Upper lobe of left lung (tissue), 6 donors: ENCODE data around the gene FBXW11. TPM values are rescaled to one million over a fixed set of nuclear protein-coding genes. Genes with fewer than 3 reads are reported as not detected.
A peak's percentile ranks its signal among the peaks of the same experiment; 100 is the strongest.

ENCODE experiments used
- ATAC-seq, 2 donors: fragments of 200-7000 bp; cut with Tn5 transposase; one replicate each; pipeline ENCODE4 v1.9.1; 2022; ENCODE audit warnings: mild to moderate bottlenecking in 2 of 2, moderate library complexity in 2 of 2; ENCODE audit not compliant: low FRiP score in 2 of 2
- DNase-seq, 2 donors: peaks; one replicate each; pipeline ENCODE4 v3.0.0-alpha.2; 2019 to 2020
- H3K27ac ChIP-seq, 4 donors: fragments of 200-600 bp; sonication (generic); one replicate each; pipeline ENCODE4 v1.5.1; 2016 to 2019
- H3K27me3 ChIP-seq, 4 donors: fragments of 200-600 bp; sonication (generic); one replicate each; pipeline ENCODE4 v1.5.1; 2017 to 2019
- H3K36me3 ChIP-seq, 4 donors: fragments of 200-600 bp; sonication (generic); one replicate each; pipeline ENCODE4 v1.5.1; 2016 to 2019
- H3K4me1 ChIP-seq, 4 donors: fragments of 200-600 bp; sonication (generic); one replicate each; pipeline ENCODE4 v1.5.1; 2018 to 2019
- H3K4me3 ChIP-seq, 4 donors: fragments of 200-600 bp; sonication (generic); one replicate each; pipeline ENCODE4 v1.5.1; 2017 to 2019; ENCODE audit warnings: mild to moderate bottlenecking in 2 of 4, moderate library complexity in 1 of 4
- H3K9me3 ChIP-seq, 4 donors: fragments of 200-600 bp; sonication (generic); one replicate each; pipeline ENCODE4 v1.5.1; 2018 to 2019
- EP300 ChIP-seq, 4 donors: sonication (generic); formaldehyde crosslinking; IDR thresholded peaks; one replicate each; pipeline ENCODE4 v1.5.1; 2017; ENCODE audit warnings: antibody characterized with exemption in 4 of 4, control low read depth in 2 of 4
- POLR2A ChIP-seq, 4 donors: fragments of 450-650 bp; IDR thresholded peaks; one replicate each; pipeline ENCODE4 v1.5.1; 2016 to 2017; ENCODE audit warnings: antibody characterized with exemption in 4 of 4, mild to moderate bottlenecking in 2 of 4
- POLR2AphosphoS5 ChIP-seq, 2 donors: sonication (generic); formaldehyde crosslinking; IDR thresholded peaks; one replicate each; pipeline ENCODE4 v1.5.1; 2017; ENCODE audit warnings: antibody characterized with exemption in 2 of 2
- WGBS, 2 donors: methylation state at CpG; one replicate each; pipeline ENCODE4 v1.1.5; 2017 to 2018; 5-methylcytosine and 5-hydroxymethylcytosine counted together
- total RNA-seq, 6 donors: library from RNA; depleted of rRNA in 4 of 6; stranded (reverse); fragments of >200 nt in 4 of 6; gene quantifications; one replicate each; pipeline versions ENCODE4 v1.1.0 to v1.2.1, GENCODE V29; 2016 to 2021
- TF ChIP-seq, protein P1 (sequence below), 6 experiments: fragments of 450-650 bp in 4 of 6; fragments of 200-600 bp in 2 of 6; sonication (generic) in 2 of 6; IDR thresholded peaks; one replicate each; pipeline ENCODE4 v1.5.1; 2016 to 2019; ENCODE audit warnings: antibody characterized with exemption in 6 of 6
- donor health status: DM: no; HTN: no; CAD: no; lungs with moderate emphysema.
- donor health status: DM: no; HTN: yes; CAD: no; lungs with severe emphysema.

Gene FBXW11
- total RNA-seq, 6 donors from 2014 or later: 37.2 to 80.0 (median 48.9) TPM

- no peak for ATAC-seq
Measured at GRCh38 chr5:171855265-171855664, 151.2 kb downstream of the FBXW11 start.

DNA sequence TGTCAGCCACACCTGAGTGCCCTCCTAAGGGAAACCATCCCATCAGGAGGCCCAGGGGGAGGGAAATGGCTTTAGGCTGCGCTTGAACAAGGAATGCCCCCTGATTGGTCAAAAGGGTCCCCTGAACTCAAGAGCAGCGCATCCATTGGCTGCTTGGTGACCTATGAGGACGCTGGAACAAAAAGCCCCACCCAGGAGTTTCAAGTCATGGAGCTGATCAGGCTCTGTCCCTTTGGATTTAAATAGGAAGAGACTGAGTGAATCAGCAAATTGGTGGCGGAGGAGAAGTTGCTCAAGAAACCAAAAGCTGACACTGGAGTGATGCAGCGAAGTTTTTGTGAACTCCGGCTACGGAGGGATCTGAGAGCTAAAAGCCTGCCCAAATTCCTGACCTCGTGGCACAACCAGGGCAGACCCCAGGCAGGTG lies 154.2 kb downstream of the FBXW11 start:
- Histone ChIP-seq H3K27me3 (no peaks in the 10 kb centered on the region), H3K36me3 (no peaks in the 10 kb centered on the region), H3K27ac (peak overlapping the region in 1 of 4 donors; percentile 63), H3K4me3 (no peak overlapping the region), H3K9me3 (no peaks in the 10 kb centered on the region), H3K4me1 (no peaks in the 10 kb centered on the region)
- TF ChIP-seq POLR2AphosphoS5 (IDR thresholded peaks at IDR 0.05): no peak
- TF ChIP-seq, protein P1, sequence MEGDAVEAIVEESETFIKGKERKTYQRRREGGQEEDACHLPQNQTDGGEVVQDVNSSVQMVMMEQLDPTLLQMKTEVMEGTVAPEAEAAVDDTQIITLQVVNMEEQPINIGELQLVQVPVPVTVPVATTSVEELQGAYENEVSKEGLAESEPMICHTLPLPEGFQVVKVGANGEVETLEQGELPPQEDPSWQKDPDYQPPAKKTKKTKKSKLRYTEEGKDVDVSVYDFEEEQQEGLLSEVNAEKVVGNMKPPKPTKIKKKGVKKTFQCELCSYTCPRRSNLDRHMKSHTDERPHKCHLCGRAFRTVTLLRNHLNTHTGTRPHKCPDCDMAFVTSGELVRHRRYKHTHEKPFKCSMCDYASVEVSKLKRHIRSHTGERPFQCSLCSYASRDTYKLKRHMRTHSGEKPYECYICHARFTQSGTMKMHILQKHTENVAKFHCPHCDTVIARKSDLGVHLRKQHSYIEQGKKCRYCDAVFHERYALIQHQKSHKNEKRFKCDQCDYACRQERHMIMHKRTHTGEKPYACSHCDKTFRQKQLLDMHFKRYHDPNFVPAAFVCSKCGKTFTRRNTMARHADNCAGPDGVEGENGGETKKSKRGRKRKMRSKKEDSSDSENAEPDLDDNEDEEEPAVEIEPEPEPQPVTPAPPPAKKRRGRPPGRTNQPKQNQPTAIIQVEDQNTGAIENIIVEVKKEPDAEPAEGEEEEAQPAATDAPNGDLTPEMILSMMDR (IDR thresholded peaks at IDR 0.05): no peak
- TF ChIP-seq EP300 (IDR thresholded peaks at IDR 0.05): no peak
- TF ChIP-seq POLR2A (IDR thresholded peaks at IDR 0.05): no peak
- WGBS, 2 donors: 80 to 85% methylated on average over 8 of the region's 8 CpGs
- no peak for ATAC-seq
- DNase-seq: peak in 1 of 2 donors; percentile 44

More at GRCh38 chr5:171855265-171855664, 151.2 kb downstream of the FBXW11 start:
- Histone ChIP-seq H3K4me1 (no peaks in the 10 kb centered on the region), H3K36me3 (no peaks in the 10 kb centered on the region), H3K4me3 (no peak overlapping the region), H3K9me3 (no peaks in the 10 kb centered on the region), H3K27me3 (no peaks in the 10 kb centered on the region), H3K27ac (no peak overlapping the region)
- TF ChIP-seq, protein P1 (IDR thresholded peaks at IDR 0.05): no peak
- no peak for TF ChIP-seq EP300 (IDR thresholded peaks at IDR 0.05)
- TF ChIP-seq POLR2A (IDR thresholded peaks at IDR 0.05): no peak
- no peak for TF ChIP-seq POLR2AphosphoS5 (IDR thresholded peaks at IDR 0.05)
- no peak for DNase-seq
- 88 to 98% methylated on average over 3 of the region's 3 CpGs for WGBS, 2 donors

DNA sequence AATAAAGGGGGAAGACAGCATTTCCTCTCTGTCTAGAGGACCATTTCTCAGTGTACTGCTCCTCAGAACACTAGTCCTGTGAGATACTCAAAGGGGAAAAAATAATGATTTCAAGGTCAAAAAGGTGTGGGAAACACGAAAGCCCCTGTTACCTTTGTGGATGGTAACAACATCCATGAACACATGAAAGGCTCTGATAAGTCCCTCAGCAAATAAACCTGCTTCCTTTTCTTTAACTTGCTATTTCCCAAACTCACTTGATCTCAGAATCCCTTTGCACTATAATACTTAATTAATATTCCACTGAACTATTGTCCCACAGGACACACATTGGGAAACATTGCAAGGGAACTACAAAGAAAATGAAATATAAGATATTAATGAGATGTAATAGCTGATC lies 155.2 kb downstream of the FBXW11 start:
- no peak for ATAC-seq
- H3K27ac ChIP-seq: no peak overlapping the region
- WGBS, 2 donors: 74 to 84% methylated on average over 1 of the region's 1 CpG
- H3K27me3 ChIP-seq: no peaks in the 10 kb centered on the region
- H3K9me3 ChIP-seq: no peaks in the 10 kb centered on the region
- no peak overlapping the region for H3K4me3 ChIP-seq
- DNase-seq: no peak
- H3K4me1 ChIP-seq: no peaks in the 10 kb centered on the region
- no peaks in the 10 kb centered on the region for H3K36me3 ChIP-seq
- TF ChIP-seq, protein P1 (IDR thresholded peaks at IDR 0.05): no peak
- no peak for TF ChIP-seq EP300 (IDR thresholded peaks at IDR 0.05)
- no peak for TF ChIP-seq POLR2AphosphoS5 (IDR thresholded peaks at IDR 0.05)
- TF ChIP-seq POLR2A (IDR thresholded peaks at IDR 0.05): no peak

GRCh38 chr5:171850324-171850947 lies 156.0 kb downstream of the FBXW11 start:
- TF ChIP-seq EP300 (IDR thresholded peaks at IDR 0.05) (no peak), POLR2AphosphoS5 (IDR thresholded peaks at IDR 0.05) (no peak), POLR2A (IDR thresholded peaks at IDR 0.05) (no peak)
- TF ChIP-seq, protein P1 (IDR thresholded peaks at IDR 0.05): no peak
- no peaks in the 10 kb centered on the region for H3K27me3 ChIP-seq
- DNase-seq (no peak), ATAC-seq (peak in 1 of 2 donors; percentile 71)
- H3K36me3 ChIP-seq: no peaks in the 10 kb centered on the region
- WGBS, 2 donors: 70 to 76% methylated on average over 9 of the region's 9 CpGs
- H3K4me3 ChIP-seq: no peak overlapping the region
- H3K9me3 ChIP-seq: no peaks in the 10 kb centered on the region
- H3K4me1 ChIP-seq: no peaks in the 10 kb centered on the region
- H3K27ac ChIP-seq: no peak overlapping the region
